Fibroblast of pulmonary artery (primary cell): ENCODE results near the gene CLSTN2.
A peak's percentile ranks its signal among the peaks of the same experiment; 100 is the strongest.

Experiments used
- DNase-seq: peaks from one replicate; pipeline ENCODE4 v3.0.0-alpha.2; 2010; ENCODE audit warnings: low read depth
- H3K4me3 ChIP-seq: replicated peaks from 2 replicates; pipeline ENCODE4 v1.5.1; 2011; ENCODE audit warnings: low read depth, mild to moderate bottlenecking, control low read depth, low read length, moderate library complexity
- CTCF ChIP-seq: IDR thresholded peaks from 2 replicates; pipeline ENCODE4 v1.5.1; 2011; ENCODE audit warnings: mild to moderate bottlenecking, control low read depth, low read length, inconsistent platforms; ENCODE audit errors: missing control alignments

Gene CLSTN2

GRCh38 chr3:140180603-140181002, 245.6 kb downstream of the CLSTN2 start:
- no peak for TF ChIP-seq CTCF
- DNase-seq, result no peak
- no peak overlapping the region for H3K4me3 ChIP-seq

GRCh38 chr3:140185375-140185774, 250.4 kb downstream of the CLSTN2 start:
- no peak for DNase-seq
- H3K4me3 ChIP-seq, result no peak overlapping the region
- TF ChIP-seq CTCF, result no peak

GRCh38 chr3:140186421-140186920, 251.5 kb downstream of the CLSTN2 start:
- peak; percentile 31 for DNase-seq
- no peak for TF ChIP-seq CTCF
- no peak overlapping the region for H3K4me3 ChIP-seq

- TF ChIP-seq CTCF, result no peak
- H3K4me3 ChIP-seq, result no peak overlapping the region
- DNase-seq, result no peak
Measured at GRCh38 chr3:140187028-140187427, 252.0 kb downstream of the CLSTN2 start.

GRCh38 chr3:140187656-140188221, 252.8 kb downstream of the CLSTN2 start:
- no peak for TF ChIP-seq CTCF
- no peak overlapping the region for H3K4me3 ChIP-seq
- no peak for DNase-seq

GRCh38 chr3:140188285-140188684, 253.3 kb downstream of the CLSTN2 start:
- TF ChIP-seq CTCF, result no peak
- DNase-seq, result no peak
- H3K4me3 ChIP-seq, result no peak overlapping the region

- no peak overlapping the region for H3K4me3 ChIP-seq
- TF ChIP-seq CTCF, result no peak
- no peak for DNase-seq
Measured at GRCh38 chr3:140189267-140189666, 254.3 kb downstream of the CLSTN2 start.
